Astrocyte (in vitro differentiated cells and primary cell): ENCODE results near the gene ACTR5. TPM values are rescaled to one million over a fixed set of nuclear protein-coding genes. Genes with fewer than 3 reads are reported as not detected.

Source experiments
- DNase-seq: peaks from one replicate; pipeline ENCODE4 v3.0.0-alpha.2; 2010; ENCODE audit warnings: low read depth
- FAIRE-seq: peaks from 2 replicates; lab custom pipeline; 2011; peaks lifted over from hg19 to GRCh38; lab: Jason Lieb, UNC
- H2AFZ ChIP-seq: 2 replicates; pipeline ENCODE4 v1.6.0; 2012; ENCODE audit warnings: low read depth, low read length, inconsistent platforms
- H3K27ac ChIP-seq: 2 replicates; pipeline ENCODE4 v1.5.1; 2011; ENCODE audit warnings: low read depth, low read length, inconsistent platforms
- H3K27me3 ChIP-seq: 2 replicates; pipeline ENCODE4 v1.6.0; 2011; ENCODE audit warnings: low read length, inconsistent platforms; ENCODE audit not compliant: insufficient read depth
- H3K36me3 ChIP-seq: 2 replicates; pipeline ENCODE4 v1.5.1; 2011; ENCODE audit warnings: low read length, inconsistent platforms; ENCODE audit not compliant: insufficient read depth
- H3K4me1 ChIP-seq: 2 replicates; pipeline ENCODE4 v1.5.1; 2011; ENCODE audit warnings: low read length, inconsistent platforms; ENCODE audit not compliant: insufficient read depth
- H3K4me2 ChIP-seq: 2 replicates; pipeline ENCODE4 v1.6.0; 2012; ENCODE audit warnings: low read length, inconsistent platforms
- H3K4me3 ChIP-seq: 2 replicates; pipeline ENCODE4 v1.5.1; 2011; ENCODE audit warnings: low read depth, mild to moderate bottlenecking, low read length, inconsistent platforms; ENCODE audit not compliant: insufficient read depth
- H3K79me2 ChIP-seq: 2 replicates; pipeline ENCODE4 v1.6.0; 2012; ENCODE audit warnings: mild to moderate bottlenecking, low read length, inconsistent platforms; ENCODE audit not compliant: insufficient read depth
- H3K9ac ChIP-seq: 2 replicates; pipeline ENCODE4 v1.6.0; 2012; ENCODE audit warnings: mild to moderate bottlenecking, low read length, inconsistent platforms
- H3K9me3 ChIP-seq: 2 replicates; pipeline ENCODE4 v1.5.1; 2012; ENCODE audit warnings: low read depth, mild to moderate bottlenecking, low read length, inconsistent platforms; ENCODE audit not compliant: insufficient read depth
- H4K20me1 ChIP-seq: 2 replicates; pipeline ENCODE4 v1.6.0; 2012; ENCODE audit warnings: low read length, inconsistent platforms; ENCODE audit not compliant: insufficient read depth
- H3K27ac Mint-ChIP-seq: one replicate; pipeline ENCODE4 v1.8.0; 2021; ENCODE audit warnings: mild to moderate bottlenecking, mixed read lengths; ENCODE audit not compliant: unreplicated experiment
- H3K27me3 Mint-ChIP-seq: one replicate; pipeline ENCODE4 v1.8.0; 2021; ENCODE audit warnings: low read depth, mixed read lengths; ENCODE audit not compliant: unreplicated experiment
- H3K36me3 Mint-ChIP-seq: one replicate; pipeline ENCODE4 v1.8.0; 2021; ENCODE audit warnings: low read depth, mixed read lengths; ENCODE audit not compliant: unreplicated experiment
- H3K4me1 Mint-ChIP-seq: one replicate; pipeline ENCODE4 v1.8.0; 2021; ENCODE audit warnings: low read depth, mixed read lengths; ENCODE audit not compliant: unreplicated experiment
- H3K4me3 Mint-ChIP-seq: one replicate; pipeline ENCODE4 v1.8.0; 2021; ENCODE audit warnings: mild to moderate bottlenecking, moderate library complexity, mixed read lengths; ENCODE audit not compliant: unreplicated experiment
- H3K9me3 Mint-ChIP-seq: one replicate; pipeline ENCODE4 v1.8.0; 2021; ENCODE audit warnings: mild to moderate bottlenecking, mixed read lengths; ENCODE audit not compliant: unreplicated experiment
- CTCF ChIP-seq: IDR thresholded peaks from 2 replicates; pipeline ENCODE4 v1.5.1; 2011; ENCODE audit warnings: low read depth, mild to moderate bottlenecking, inconsistent platforms, low read length, moderate library complexity; ENCODE audit not compliant: insufficient read depth
- EZH2 ChIP-seq: IDR thresholded peaks from 2 replicates; pipeline ENCODE4 v1.6.1; 2012; ENCODE audit warnings: mild to moderate bottlenecking, low read length, inconsistent platforms; ENCODE audit not compliant: insufficient read depth
- total RNA-seq: library from RNA; stranded (reverse); gene quantifications from 2 replicates; pipeline ENCODE4 v1.2.1, GENCODE V29; 2021

The ACTR5 gene
- total RNA-seq, 1 donor from 2014 or later, result 4.0 TPM

- no peak for FAIRE-seq
- Histone ChIP-seq H3K9me3 (no peaks in the 10 kb centered on the region), H3K79me2 (no peaks in the 10 kb centered on the region), H3K4me1 (no peaks in the 10 kb centered on the region), H3K27ac (no peak overlapping the region), H3K4me2 (no peak overlapping the region), H4K20me1 (no peaks in the 10 kb centered on the region), H3K9ac (no peak overlapping the region), H3K4me3 (no peak overlapping the region), H3K27me3 (no peaks in the 10 kb centered on the region), H2AFZ (no peak overlapping the region), H3K36me3 (peaks cover 4% of the 10 kb centered on the region)
- no peak for DNase-seq
- peaks cover 37% of the 10 kb centered on the region for H3K36me3 Mint-ChIP-seq
- no peak overlapping the region for H3K27ac Mint-ChIP-seq
- H3K4me3 Mint-ChIP-seq, result no peak overlapping the region
- H3K27me3 Mint-ChIP-seq, result no peaks in the 10 kb centered on the region
- peaks cover 6% of the 10 kb centered on the region for H3K9me3 Mint-ChIP-seq
- no peaks in the 10 kb centered on the region for H3K4me1 Mint-ChIP-seq
- no peak for TF ChIP-seq EZH2
- no peak for TF ChIP-seq CTCF
These were observed 22.7 kb downstream of the ACTR5 start for GRCh38 chr20:38770970-38771369.

GRCh38 chr20:38771621-38772020 lies 23.4 kb downstream of the ACTR5 start:
- Histone ChIP-seq H3K79me2 (no peaks in the 10 kb centered on the region), H3K4me2 (no peak overlapping the region), H3K36me3 (no peaks in the 10 kb centered on the region), H3K9ac (no peak overlapping the region), H3K4me1 (no peaks in the 10 kb centered on the region), H3K27ac (no peak overlapping the region), H2AFZ (no peak overlapping the region), H3K9me3 (no peaks in the 10 kb centered on the region), H4K20me1 (no peaks in the 10 kb centered on the region), H3K4me3 (no peak overlapping the region), H3K27me3 (no peaks in the 10 kb centered on the region)
- Mint-ChIP-seq H3K4me1 (no peaks in the 10 kb centered on the region), H3K27ac (no peak overlapping the region), H3K27me3 (no peaks in the 10 kb centered on the region), H3K4me3 (no peak overlapping the region), H3K36me3 (peaks cover 37% of the 10 kb centered on the region), H3K9me3 (peaks cover 6% of the 10 kb centered on the region)
- no peak for TF ChIP-seq CTCF
- TF ChIP-seq EZH2, result no peak
- FAIRE-seq (no peak), DNase-seq (no peak)

- Mint-ChIP-seq H3K4me3 (no peak overlapping the region), H3K27ac (no peak overlapping the region), H3K9me3 (peaks cover 6% of the 10 kb centered on the region), H3K27me3 (no peaks in the 10 kb centered on the region), H3K4me1 (no peaks in the 10 kb centered on the region), H3K36me3 (peaks cover 34% of the 10 kb centered on the region)
- Histone ChIP-seq H3K9ac (no peak overlapping the region), H2AFZ (no peak overlapping the region), H3K79me2 (no peaks in the 10 kb centered on the region), H3K9me3 (no peaks in the 10 kb centered on the region), H3K4me3 (no peak overlapping the region), H3K27me3 (no peaks in the 10 kb centered on the region), H3K4me2 (no peak overlapping the region), H3K4me1 (no peaks in the 10 kb centered on the region), H4K20me1 (no peaks in the 10 kb centered on the region), H3K27ac (no peak overlapping the region), H3K36me3 (no peaks in the 10 kb centered on the region)
- TF ChIP-seq EZH2 (no peak), CTCF (no peak)
- DNase-seq (no peak), FAIRE-seq (no peak)
These were observed 25.9 kb downstream of the ACTR5 start for GRCh38 chr20:38774167-38774566.
